VCaP (cell line): ENCODE results near the gene ZFAND3.

Source experiments
- H3K27ac ChIP-seq: fragments of 450-650 bp; 2 replicates; pipeline ENCODE4 v1.5.1; 2017
- CTCF ChIP-seq: fragments of 450-650 bp; conservative IDR thresholded peaks from 2 replicates; pipeline ENCODE4 v1.5.1; 2017; ENCODE audit warnings: mild to moderate bottlenecking, moderate library complexity

Gene ZFAND3

DNA sequence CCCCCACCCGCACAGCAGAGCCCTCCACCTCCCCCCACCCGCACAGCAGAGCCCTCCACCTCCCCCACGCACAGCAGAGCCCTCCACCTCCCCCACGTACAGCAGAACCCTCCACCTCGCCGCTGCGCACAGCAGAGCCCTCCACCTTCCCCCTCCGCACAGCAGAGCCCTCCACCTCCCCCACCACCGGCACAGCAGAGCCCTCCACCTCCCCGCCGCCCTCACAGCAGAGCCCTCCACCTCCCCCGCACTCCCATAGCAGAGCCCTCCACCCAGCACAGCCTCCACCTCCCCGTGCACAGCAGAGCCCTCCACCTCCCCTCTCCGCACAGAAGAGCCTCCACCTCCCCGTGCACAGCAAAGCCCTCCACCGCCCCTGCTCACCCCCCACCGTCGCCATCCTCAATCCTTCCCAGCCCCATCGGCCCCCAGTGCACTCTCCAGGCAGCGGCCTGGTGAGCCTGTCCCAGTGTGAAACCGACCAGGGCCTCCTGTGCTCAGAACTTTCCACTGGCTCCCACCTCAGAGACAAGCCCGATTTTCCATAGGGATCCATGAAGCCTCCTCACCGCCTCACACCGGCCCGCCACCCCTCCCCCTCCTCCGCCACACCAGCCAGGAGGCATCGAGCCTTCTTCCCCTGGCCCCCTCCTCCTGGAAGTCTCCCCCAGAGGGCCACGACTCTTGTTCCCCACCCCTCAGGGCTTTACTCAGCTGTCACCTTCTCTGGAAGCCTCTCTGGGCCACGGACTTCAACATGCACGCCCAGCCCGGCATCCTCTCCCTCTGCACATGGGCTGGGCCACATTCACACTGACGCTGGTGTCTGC lies 347.1 kb downstream of the ZFAND3 start:
- TF ChIP-seq CTCF: no peak

DNA sequence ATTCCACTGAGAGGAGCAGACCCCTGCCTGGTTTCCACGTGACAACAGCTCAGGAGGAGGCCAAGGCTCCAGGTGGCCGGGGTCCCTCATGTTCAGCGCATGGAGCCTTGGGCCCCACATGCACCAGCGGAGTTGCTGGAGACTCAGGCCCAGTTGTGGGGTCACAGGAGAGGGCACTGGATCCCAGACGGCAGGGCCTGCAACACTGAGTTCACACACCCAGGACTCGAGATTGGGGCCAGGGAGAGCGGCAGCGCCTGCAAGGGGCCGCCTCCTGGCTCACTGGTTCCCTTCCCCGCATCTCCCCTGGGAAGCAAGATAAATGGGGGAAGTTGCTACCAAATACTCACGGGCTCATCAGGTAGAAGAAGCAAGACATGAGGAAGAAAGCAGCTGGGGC lies 348.1 kb downstream of the ZFAND3 start:
- no peak for TF ChIP-seq CTCF
- H3K27ac ChIP-seq: no peak overlapping the region

More for the DNA sequence above, 347.1 kb downstream of the ZFAND3 start:
- no peak overlapping the region for H3K27ac ChIP-seq

GRCh38 chr6:38168126-38168525 lies 348.6 kb downstream of the ZFAND3 start:
- H3K27ac ChIP-seq: no peak overlapping the region
- TF ChIP-seq CTCF: no peak

- no peak for TF ChIP-seq CTCF
- H3K27ac ChIP-seq: no peak overlapping the region
These were observed 349.2 kb downstream of the ZFAND3 start for GRCh38 chr6:38168699-38169098.

GRCh38 chr6:38169221-38169976 lies 349.9 kb downstream of the ZFAND3 start:
- TF ChIP-seq CTCF: no peak; the same call in 1 of the 2 replicates
- H3K27ac ChIP-seq: peak overlapping the region; percentile 58

DNA sequence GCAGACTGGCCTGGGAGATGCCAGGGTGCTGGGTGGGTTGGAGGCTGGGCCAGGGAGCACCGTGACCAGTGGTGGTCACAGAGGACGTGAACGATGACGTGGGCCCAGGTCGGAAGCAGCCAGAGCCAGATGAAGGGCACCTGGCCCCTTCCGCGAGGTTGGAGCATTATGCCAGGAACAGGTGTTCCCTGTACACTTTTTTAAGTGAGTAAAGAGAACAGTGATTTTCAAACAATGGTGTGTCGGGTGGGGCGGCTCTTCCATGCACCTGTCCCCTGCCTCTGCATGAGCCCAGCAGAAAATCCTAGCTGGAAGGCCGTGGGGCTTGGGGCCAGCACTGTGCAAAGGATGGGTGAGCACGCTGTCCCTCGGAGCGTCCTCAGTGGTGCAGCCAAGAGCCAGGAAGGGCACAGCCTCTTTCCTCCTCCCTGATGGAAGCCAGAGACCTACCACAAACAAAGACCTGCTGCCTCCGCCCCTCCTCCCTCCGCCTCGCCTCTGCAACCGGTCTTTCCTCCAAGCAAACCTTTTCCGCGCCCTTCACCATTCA lies 350.5 kb downstream of the ZFAND3 start:
- H3K27ac ChIP-seq: peak overlapping the region; percentile 58
- no peak for TF ChIP-seq CTCF

- peak overlapping the region; percentile 58 for H3K27ac ChIP-seq
These were observed 351.3 kb downstream of the ZFAND3 start for GRCh38 chr6:38170666-38171355.

More at GRCh38 chr6:38170666-38171355, 351.3 kb downstream of the ZFAND3 start:
- no peak for TF ChIP-seq CTCF
